SK-N-SH treated with all-trans-retinoic acid at 6 μM for 48 hours (cell line): ENCODE results near the gene SLC45A3.

Source experiments
- BACH2 ChIP-seq: fragments of 250-450 bp; sonication (Bioruptor Pico); IDR thresholded peaks from 2 replicates; pipeline ENCODE4 v1.9.0; 2021; ENCODE audit warnings: mild to moderate bottlenecking, borderline replicate concordance
- CSDC2 ChIP-seq: fragments of 250-450 bp; sonication (Bioruptor Pico); IDR thresholded peaks from 2 replicates; pipeline ENCODE4 v1.5.0; 2020; ENCODE audit warnings: mild to moderate bottlenecking, moderate library complexity
- TOX ChIP-seq: fragments of 250-450 bp; sonication (Bioruptor Pico); IDR thresholded peaks from 2 replicates; pipeline ENCODE4 v1.8.0; 2021; ENCODE audit warnings: mild to moderate bottlenecking, moderate library complexity, borderline replicate concordance
- ZFP3 ChIP-seq: fragments of 250-450 bp; sonication (Bioruptor Pico); IDR thresholded peaks from 2 replicates; pipeline ENCODE4 v1.5.0; 2020; ENCODE audit warnings: mild to moderate bottlenecking, moderate library complexity
- ZFP30 ChIP-seq: fragments of 450-650 bp; formaldehyde crosslinking; IDR thresholded peaks from 2 replicates; pipeline ENCODE4 v1.5.0; 2022; ENCODE audit warnings: mild to moderate bottlenecking, moderate library complexity
- ZNF8 ChIP-seq: fragments of 450-650 bp; formaldehyde crosslinking; IDR thresholded peaks from 2 replicates; pipeline ENCODE4 v1.5.0; 2020; ENCODE audit warnings: mild to moderate bottlenecking, moderate library complexity
- TF ChIP-seq, protein P1 (sequence below): fragments of 250-450 bp; sonication (Bioruptor Pico); IDR thresholded peaks from 2 replicates; pipeline ENCODE4 v1.8.0; 2020; ENCODE audit warnings: mild to moderate bottlenecking, moderate library complexity, borderline replicate concordance
- TF ChIP-seq, protein P2 (sequence below): fragments of 250-450 bp; sonication (Bioruptor Pico); IDR thresholded peaks from 2 replicates; pipeline ENCODE4 v1.5.1; 2020; ENCODE audit warnings: low read depth, mild to moderate bottlenecking, moderate library complexity
- TF ChIP-seq, protein P3 (sequence below): fragments of 250-450 bp; sonication (Bioruptor Pico); IDR thresholded peaks from 2 replicates; pipeline ENCODE4 v1.5.1; 2021; ENCODE audit warnings: mild to moderate bottlenecking, moderate library complexity

DNA sequence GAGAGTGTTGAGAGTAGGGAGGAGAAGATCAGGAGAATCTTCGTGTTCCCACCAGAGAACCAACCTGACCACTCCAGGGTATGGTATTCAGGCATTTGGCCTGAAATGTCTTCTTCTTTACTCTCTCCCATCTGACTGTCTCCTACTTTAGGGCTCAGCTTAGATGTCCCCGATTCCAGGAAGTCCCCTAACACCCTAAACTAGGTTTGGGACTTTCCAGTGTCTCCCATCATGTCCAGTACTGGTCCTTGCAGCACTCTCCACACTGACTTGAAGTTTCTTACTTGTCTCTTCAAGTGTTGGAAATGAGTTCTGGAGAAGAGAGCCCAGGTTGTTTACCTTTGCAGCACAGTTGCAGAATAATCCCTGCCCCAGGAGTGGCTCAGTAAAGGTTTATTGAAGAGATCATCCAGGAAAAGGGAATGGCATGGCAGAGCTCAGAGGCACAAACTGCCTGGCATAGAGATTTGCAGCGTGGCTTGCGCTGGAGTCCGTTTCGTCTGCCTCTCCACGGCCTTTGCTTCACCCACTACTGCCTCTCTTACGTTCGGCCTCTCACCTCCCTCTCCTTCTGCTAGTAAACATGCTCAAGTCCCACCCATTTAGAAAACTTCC, 42.3 kb downstream of the SLC45A3 start:
- TF ChIP-seq TOX (CRISPR knock-in tag) (no peak), BACH2 (CRISPR knock-in tag) (no peak), CSDC2 (CRISPR knock-in tag) (no peak), ZFP30 (CRISPR knock-in tag) (no peak), ZFP3 (CRISPR knock-in tag) (no peak), ZNF8 (CRISPR knock-in tag) (no peak)
- TF ChIP-seq, protein P1, sequence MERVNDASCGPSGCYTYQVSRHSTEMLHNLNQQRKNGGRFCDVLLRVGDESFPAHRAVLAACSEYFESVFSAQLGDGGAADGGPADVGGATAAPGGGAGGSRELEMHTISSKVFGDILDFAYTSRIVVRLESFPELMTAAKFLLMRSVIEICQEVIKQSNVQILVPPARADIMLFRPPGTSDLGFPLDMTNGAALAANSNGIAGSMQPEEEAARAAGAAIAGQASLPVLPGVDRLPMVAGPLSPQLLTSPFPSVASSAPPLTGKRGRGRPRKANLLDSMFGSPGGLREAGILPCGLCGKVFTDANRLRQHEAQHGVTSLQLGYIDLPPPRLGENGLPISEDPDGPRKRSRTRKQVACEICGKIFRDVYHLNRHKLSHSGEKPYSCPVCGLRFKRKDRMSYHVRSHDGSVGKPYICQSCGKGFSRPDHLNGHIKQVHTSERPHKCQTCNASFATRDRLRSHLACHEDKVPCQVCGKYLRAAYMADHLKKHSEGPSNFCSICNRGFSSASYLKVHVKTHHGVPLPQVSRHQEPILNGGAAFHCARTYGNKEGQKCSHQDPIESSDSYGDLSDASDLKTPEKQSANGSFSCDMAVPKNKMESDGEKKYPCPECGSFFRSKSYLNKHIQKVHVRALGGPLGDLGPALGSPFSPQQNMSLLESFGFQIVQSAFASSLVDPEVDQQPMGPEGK (CRISPR knock-in tag), result no peak
- TF ChIP-seq, protein P2, sequence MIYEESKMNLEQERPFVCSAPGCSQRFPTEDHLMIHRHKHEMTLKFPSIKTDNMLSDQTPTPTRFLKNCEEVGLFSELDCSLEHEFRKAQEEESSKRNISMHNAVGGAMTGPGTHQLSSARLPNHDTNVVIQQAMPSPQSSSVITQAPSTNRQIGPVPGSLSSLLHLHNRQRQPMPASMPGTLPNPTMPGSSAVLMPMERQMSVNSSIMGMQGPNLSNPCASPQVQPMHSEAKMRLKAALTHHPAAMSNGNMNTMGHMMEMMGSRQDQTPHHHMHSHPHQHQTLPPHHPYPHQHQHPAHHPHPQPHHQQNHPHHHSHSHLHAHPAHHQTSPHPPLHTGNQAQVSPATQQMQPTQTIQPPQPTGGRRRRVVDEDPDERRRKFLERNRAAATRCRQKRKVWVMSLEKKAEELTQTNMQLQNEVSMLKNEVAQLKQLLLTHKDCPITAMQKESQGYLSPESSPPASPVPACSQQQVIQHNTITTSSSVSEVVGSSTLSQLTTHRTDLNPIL (CRISPR knock-in tag), result no peak
- TF ChIP-seq, protein P3, sequence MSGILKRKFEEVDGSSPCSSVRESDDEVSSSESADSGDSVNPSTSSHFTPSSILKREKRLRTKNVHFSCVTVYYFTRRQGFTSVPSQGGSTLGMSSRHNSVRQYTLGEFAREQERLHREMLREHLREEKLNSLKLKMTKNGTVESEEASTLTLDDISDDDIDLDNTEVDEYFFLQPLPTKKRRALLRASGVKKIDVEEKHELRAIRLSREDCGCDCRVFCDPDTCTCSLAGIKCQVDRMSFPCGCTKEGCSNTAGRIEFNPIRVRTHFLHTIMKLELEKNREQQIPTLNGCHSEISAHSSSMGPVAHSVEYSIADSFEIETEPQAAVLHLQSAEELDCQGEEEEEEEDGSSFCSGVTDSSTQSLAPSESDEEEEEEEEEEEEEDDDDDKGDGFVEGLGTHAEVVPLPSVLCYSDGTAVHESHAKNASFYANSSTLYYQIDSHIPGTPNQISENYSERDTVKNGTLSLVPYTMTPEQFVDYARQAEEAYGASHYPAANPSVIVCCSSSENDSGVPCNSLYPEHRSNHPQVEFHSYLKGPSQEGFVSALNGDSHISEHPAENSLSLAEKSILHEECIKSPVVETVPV, result no peak
